ENCODE measurements around the gene CCR6. TPM values are rescaled to one million over a fixed set of nuclear protein-coding genes. Genes with fewer than 3 reads are reported as not detected.

Gene CCR6
- total RNA-seq, 2 donors from 2014 or later: not detected

DNA sequence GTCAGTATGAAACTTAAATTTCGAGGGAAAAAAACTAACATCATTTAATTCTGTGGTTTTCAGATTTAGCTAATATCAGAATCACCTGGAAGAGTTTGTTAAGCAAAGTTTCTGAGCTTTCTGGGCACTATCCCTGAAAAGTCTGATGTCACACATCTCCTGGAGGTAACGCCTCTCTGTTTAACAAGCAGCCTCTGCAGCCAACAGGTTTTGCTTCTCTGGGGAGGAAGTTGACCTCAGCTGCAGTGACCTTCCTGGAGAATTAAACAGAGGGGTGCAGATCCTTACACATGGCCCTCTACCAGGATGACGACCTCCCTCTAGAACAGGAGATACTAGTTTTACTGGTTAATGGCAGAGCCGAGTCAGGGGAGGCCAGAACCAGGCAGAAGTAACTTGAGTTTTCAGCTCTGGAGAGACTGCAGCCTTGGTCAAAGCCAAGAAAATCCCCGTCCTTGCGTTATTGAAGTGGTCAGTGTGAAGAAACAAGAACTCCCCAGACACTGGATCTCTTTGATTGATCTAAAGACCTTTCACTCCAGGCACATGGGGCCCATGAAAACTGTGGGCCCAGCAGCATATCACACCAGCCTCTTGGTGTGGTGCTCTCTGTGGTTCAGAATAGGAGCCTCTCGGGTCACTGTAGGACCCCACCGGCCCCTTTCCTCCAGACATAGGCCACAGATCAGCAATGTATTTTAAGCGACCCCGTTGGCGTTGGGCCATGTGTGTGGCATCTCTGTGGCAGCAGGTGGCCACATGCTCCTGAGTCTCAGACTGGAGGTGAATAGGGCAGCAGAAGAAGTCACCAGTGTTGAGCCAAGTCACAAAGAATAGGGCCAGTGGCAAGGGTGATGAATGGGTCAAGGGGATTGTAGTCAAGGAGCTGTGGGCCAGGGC is 33.4 kb upstream of the CCR6 start:
- Mint-ChIP-seq H3K27me3 (ENCODE audit: insufficient read depth) (peaks cover 9% of the 10 kb centered on the region), H3K4me3 (no peak overlapping the region), H3K4me1 (peaks cover 4% of the 10 kb centered on the region), H3K27ac (no peak overlapping the region), H3K9me3 (peaks cover 33% of the 10 kb centered on the region), H3K36me3 (ENCODE audit: low read depth) (peaks cover 5% of the 10 kb centered on the region)
- peaks cover 17% of the 10 kb centered on the region for H3K9me3 ChIP-seq (ENCODE audit: control insufficient read depth, low read length)
- H3K4me3 ChIP-seq (ENCODE audit: low read length): no peak overlapping the region
- 90 to 93% methylated on average over 9 to 11 of the region's 11 CpGs for WGBS, 2 experiments (ENCODE audit: insufficient coverage in 1 of 2, insufficient read length in 1 of 2)
- H3K27ac ChIP-seq (ENCODE audit: low read depth, low read length): no peak overlapping the region
- DNase-seq: no peak
- H3K9ac ChIP-seq (ENCODE audit: extremely low read depth, low read length, poor library complexity, severe bottlenecking): no peak overlapping the region
- no peaks in the 10 kb centered on the region for H3K36me3 ChIP-seq (ENCODE audit: control insufficient read depth, insufficient read depth, low read length)
- H3K27me3 ChIP-seq (ENCODE audit: control insufficient read depth, insufficient read depth, low read length, poor library complexity, severe bottlenecking): no peaks in the 10 kb centered on the region
- TF ChIP-seq CTCF (conservative IDR thresholded peaks at IDR 0.05): no peak
- H3K4me1 ChIP-seq (ENCODE audit: control insufficient read depth, insufficient read depth, low read length): peaks cover 3% of the 10 kb centered on the region

GRCh38 chr6:167090171-167090570 is 32.7 kb upstream of the CCR6 start:
- peaks cover 17% of the 10 kb centered on the region for H3K9me3 ChIP-seq (ENCODE audit: control insufficient read depth, low read length)
- H3K9me3 Mint-ChIP-seq: peaks cover 33% of the 10 kb centered on the region
- no peak for DNase-seq
- H3K27me3 Mint-ChIP-seq (ENCODE audit: insufficient read depth): peaks cover 9% of the 10 kb centered on the region
- peaks cover 10% of the 10 kb centered on the region for H3K4me1 Mint-ChIP-seq
- H3K27me3 ChIP-seq (ENCODE audit: control insufficient read depth, insufficient read depth, low read length, poor library complexity, severe bottlenecking): no peaks in the 10 kb centered on the region
- H3K27ac ChIP-seq (ENCODE audit: low read depth, low read length): no peak overlapping the region
- peaks cover 5% of the 10 kb centered on the region for H3K36me3 Mint-ChIP-seq (ENCODE audit: low read depth)
- no peak overlapping the region for H3K27ac Mint-ChIP-seq
- 92 to 93% methylated on average over 4 of the region's 4 CpGs for WGBS, 2 experiments (ENCODE audit: insufficient coverage in 1 of 2, insufficient read length in 1 of 2)
- H3K9ac ChIP-seq (ENCODE audit: extremely low read depth, low read length, poor library complexity, severe bottlenecking): no peak overlapping the region
- no peak overlapping the region for H3K4me3 ChIP-seq (ENCODE audit: low read length)
- TF ChIP-seq CTCF (conservative IDR thresholded peaks at IDR 0.05): peak; percentile 32
- no peak overlapping the region for H3K4me3 Mint-ChIP-seq
- no peaks in the 10 kb centered on the region for H3K36me3 ChIP-seq (ENCODE audit: control insufficient read depth, insufficient read depth, low read length)
- H3K4me1 ChIP-seq (ENCODE audit: control insufficient read depth, insufficient read depth, low read length): peaks cover 7% of the 10 kb centered on the region

GRCh38 chr6:167091026-167091804 is 31.7 kb upstream of the CCR6 start:
- Histone ChIP-seq H3K27me3 (ENCODE audit: control insufficient read depth, insufficient read depth, low read length, poor library complexity, severe bottlenecking) (no peaks in the 10 kb centered on the region), H3K4me1 (ENCODE audit: control insufficient read depth, insufficient read depth, low read length) (peaks cover 9% of the 10 kb centered on the region), H3K9ac (ENCODE audit: extremely low read depth, low read length, poor library complexity, severe bottlenecking) (no peak overlapping the region), H3K27ac (ENCODE audit: low read depth, low read length) (no peak overlapping the region), H3K9me3 (ENCODE audit: control insufficient read depth, low read length) (peaks cover 17% of the 10 kb centered on the region), H3K4me3 (ENCODE audit: low read length) (no peak overlapping the region), H3K36me3 (ENCODE audit: control insufficient read depth, insufficient read depth, low read length) (no peaks in the 10 kb centered on the region)
- peaks cover 5% of the 10 kb centered on the region for H3K36me3 Mint-ChIP-seq (ENCODE audit: low read depth)
- 95 to 97% methylated on average over 14 to 16 of the region's 16 CpGs for WGBS, 2 experiments (ENCODE audit: insufficient coverage in 1 of 2, insufficient read length in 1 of 2)
- H3K27me3 Mint-ChIP-seq (ENCODE audit: insufficient read depth): peaks cover 5% of the 10 kb centered on the region
- peaks cover 23% of the 10 kb centered on the region for H3K9me3 Mint-ChIP-seq
- H3K4me3 Mint-ChIP-seq: no peak overlapping the region
- TF ChIP-seq CTCF (conservative IDR thresholded peaks at IDR 0.05): no peak
- H3K27ac Mint-ChIP-seq: no peak overlapping the region
- H3K4me1 Mint-ChIP-seq: peaks cover 13% of the 10 kb centered on the region
- DNase-seq: no peak

Data from endodermal cell (in vitro differentiated cells).